HG03280 (cell line): ENCODE measurements around the gene CEP68.
"Not testable (repeated sequence)": the region's sequence is repeated elsewhere in the genome, so short reads cannot be mapped to it uniquely, and the experiment has no call there.

Experiments used
- ATAC-seq: cut with Tn5 transposase; IDR thresholded peaks from one replicate; pipeline ENCODE4 v1.9.1; 2021; ENCODE audit warnings: mild to moderate bottlenecking, moderate library complexity; ENCODE audit not compliant: unreplicated experiment

CEP68 gene

DNA sequence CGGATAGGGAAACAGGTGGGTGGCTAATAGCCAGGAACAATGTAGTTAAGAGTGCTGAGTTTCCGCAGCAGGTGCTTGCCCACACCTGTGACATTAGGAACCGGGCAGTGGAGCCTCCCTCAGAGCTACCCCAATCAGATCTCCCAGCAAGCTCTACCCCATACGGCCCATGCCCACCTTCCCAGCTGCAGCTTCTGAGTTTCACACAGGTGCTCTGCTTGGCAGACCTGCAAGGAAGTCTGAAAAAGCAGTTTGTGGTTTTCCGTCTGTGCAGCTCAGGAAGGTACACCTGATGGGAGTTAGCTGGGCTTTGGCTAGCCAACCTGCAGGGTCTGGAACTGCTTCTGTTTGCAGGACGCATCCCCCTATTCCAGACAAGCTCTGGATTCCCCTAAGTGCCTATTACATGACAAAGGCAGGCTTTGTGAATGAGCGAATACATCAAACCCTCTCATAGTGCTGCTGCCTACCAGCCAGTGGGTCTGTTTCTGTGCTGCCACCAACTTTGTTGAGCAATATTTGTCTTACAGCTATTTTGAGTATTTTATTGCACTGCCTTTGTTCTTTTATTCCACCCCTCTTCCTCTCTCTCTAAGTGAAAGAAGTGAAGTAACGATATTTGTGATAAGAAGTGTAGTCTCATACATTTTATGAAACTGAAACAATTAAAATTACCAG lies 24.7 kb upstream of the CEP68 start:
- ATAC-seq, result no peak

DNA sequence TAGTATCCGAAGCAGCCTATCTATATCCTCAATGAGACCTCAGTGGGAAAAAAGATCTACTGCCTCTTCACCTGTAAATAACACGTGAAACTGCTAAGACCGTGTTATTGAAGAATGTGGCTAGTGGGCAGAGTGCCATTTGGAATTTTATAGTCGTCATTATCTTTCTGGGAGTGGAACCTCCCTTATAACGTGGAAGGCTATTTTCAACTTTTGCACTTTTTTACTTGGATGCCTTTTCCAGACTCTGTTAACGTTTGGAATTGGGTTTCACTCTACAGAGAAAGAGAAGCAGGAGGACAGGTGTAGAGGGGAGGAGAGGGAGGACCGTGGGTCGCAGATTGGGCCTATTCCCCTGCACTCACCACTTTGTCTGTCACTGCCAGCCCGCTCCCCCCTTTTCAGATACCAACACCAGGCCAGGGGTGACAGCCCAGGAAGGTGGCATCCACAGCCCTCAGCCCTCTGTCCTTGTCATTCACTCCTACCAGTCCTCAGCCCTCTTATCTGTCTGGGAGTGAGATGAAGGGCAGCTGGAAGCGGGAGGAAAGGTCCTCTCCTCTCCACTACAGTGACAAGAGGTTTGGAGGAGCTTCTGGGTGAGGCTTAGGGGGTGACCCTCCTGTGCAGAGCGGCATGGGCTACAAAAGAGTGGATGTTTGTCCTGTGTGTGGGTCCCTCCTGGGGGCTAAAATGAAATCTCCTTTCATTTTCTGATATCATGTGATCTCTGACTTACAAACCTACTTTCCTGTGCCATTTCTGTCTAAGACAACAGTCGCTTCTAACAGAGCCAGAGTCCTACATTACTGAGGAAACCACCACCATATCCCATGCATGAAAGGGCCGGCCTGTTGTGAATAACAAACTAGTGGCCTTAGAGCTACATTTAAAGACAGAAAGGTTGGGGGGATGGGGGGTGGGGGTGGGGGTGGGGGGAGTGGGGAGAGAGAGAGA lies 23.9 kb upstream of the CEP68 start:
- no peak for ATAC-seq

DNA sequence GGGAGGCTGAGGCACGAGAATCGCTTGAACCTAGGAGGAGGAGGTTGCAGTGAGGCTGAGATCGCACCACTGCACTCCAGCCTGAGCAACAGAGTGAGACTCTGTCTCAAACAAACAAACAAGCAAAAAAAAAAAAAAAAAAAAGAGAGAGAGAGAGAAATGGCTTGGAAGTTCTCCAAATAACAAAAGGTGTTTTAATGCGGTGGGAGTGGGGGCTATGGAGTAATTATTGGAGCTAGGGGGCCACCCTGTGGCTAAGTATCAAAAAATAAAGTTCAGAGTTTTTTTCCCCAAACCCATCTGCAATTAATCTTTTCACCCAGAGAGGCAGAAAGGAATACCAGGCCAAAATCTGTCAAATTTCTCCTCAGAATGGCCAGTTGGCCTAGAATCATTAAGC lies 23.0 kb upstream of the CEP68 start:
- ATAC-seq, result no peak

DNA sequence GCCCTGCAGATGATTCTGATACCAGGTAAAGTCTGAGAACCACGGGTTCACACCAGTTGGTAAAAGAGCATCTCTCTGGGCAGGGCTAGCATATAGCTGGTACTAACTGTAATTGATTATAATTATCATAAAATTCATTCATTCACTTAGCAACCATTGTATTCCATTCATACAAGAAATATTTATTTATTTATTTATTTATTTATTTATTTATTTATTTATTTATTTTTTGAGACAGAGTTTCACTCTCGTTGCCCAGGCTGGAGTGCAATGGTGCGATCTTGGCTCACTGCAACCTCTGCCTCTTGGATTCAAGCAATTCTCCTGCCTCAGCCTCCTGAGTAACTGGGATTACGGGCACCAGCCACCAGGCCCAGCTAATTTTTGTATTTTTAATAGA lies 22.5 kb upstream of the CEP68 start:
- not testable (repeated sequence) for ATAC-seq

DNA sequence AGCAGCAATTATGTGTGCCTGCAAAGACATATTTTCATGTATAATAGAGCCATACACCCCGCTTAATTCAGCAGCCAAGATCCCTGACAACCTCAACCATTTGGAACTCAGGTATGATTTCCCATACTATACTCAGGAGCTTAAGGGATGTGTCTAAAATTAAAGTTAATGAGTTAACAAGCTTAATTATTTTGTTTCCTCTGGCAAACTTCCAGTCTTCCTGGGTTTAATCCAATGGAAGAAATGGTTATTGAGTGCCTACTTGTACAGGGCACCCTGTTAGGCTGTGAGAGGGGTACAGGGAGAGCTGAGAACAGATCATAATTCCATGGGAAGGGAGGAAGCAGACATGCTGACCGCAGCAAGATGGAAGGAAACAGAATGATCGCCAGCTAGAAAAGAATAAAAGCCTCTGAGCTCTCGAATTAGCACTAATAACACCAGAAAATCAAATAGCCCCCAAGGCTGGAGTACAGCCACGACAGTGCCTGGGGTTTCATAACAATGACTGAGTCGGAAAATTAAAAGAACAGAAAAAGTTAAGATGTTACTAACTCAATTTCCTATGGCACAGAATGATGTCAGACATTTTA lies 20.8 kb upstream of the CEP68 start:
- no peak for ATAC-seq

DNA sequence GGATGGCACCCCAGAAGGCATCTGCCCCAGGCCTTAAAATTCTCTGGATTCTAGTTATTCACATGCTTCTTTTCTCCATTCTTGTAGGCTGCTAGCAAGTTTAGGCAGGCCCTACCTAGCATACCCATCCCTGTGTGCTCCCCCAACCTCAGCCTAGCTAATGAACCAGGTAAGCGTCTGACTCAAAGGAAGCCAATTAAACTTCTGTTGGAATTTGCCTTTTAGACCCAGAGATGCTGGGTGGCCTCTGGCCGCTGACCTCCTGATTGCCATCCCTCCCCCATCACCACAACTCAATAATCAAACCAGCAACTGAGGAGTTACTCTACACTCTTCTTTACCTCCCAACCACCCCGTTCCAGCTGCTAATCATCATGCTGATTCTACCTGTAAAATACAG lies 19.0 kb upstream of the CEP68 start:
- ATAC-seq, result no peak

DNA sequence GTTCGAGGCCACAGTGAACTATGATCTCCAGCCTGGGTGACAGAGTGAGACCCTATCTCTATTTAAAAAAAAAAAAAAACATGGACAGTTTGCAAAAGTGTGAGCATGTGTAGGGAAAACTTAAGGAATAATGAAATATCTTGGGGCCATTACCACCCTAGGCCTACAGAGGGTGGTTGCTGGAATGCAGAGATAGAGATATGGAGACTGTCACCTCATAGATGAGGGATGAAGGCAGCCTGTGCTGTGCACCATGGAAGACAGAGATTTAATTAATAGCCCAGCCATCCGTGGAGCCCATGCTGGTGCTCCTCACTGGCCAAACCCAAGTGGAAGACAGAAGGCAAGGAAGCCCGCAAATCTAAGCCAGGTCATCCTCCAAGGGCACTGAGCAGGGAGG lies 16.6 kb upstream of the CEP68 start:
- no peak for ATAC-seq

DNA sequence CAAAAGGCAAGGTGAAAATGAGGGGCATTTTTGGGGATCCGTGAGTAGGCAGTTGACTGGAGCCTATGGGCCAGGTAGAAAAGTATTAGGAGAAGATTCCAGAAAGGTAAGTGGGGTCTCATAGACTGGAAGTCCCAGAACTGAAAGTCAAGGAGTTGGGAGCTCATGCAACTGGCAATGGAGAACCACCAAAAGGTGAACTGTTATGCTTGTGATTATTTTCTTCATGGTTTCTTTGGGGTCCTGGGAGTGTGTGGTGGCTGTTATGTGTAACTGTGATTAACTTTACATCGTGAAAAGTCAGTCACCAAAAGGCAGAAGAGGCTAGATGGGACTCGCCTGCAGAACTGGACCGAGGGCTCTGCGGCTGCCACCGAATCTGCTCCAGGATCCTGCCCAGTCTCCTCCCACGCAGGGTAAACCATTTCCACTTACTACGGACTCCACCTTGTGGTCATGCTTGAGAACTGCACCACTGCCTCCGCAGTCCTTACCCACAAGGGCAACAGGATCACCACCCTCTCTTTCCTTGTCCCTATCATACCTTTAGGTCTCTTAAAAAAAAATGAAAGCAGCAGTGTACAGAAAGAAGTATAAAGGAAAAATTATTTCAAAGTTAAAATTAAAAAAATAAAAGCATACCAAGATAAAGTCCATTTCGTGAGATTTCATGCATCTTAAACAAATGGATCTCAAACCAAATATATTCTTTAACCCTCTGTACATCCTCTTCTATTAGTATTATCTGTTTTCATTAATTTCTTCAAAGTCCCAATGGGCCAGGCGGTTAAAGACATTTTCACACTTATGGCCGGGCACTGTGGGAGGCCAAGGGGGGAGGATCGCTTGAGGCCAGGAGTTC lies 15.6 kb upstream of the CEP68 start:
- peak; percentile 76 for ATAC-seq

DNA sequence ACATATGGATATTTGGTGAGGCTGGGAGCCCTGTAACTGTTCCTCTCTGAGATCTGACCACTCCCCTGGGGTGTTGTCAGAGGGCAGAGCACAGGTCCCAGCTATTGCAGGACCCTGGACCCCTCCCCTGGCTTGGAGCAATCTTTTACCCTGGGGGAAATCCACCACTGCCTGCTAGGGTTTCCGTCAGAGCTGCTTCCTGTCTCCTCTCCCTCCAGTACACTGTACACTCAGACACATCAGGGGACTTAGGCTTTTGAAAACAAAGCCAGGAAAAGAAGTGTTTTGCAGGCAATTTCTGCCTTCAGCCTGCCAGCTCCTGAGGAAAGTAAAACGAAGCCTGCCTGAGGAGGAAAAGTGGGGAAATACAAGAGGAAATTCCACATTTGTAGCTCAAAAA lies 13.2 kb upstream of the CEP68 start:
- ATAC-seq, result no peak

DNA sequence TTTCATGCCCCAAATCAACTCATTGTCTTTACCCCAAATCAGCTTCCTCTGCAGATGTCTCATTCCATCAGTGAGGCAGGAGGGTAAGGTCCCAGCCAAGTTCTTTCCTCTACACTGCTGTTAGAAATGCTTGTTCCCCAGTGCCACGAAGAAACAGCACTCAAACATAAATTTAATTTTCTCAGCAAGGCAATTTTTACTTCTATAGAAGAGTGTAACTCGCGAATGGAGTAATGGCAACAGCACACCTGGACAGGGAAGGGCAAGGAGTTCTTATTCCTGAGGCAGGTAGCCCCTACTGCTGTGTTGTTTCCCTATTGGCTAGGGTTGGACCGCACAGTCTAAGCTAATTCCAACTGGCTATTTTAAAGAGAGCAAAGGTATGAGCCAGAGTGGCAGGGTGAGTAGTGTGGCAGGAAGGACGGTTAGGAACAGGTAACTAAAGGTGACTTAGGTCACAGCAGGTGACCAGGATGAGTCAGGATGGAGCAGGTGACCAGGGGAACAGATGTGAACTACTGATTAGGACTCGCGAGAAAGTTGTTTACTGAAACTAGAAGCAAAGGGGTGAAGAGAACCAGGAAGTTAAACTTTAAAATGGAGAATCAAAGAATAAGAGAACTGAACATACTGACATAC lies 12.0 kb upstream of the CEP68 start:
- no peak for ATAC-seq

DNA sequence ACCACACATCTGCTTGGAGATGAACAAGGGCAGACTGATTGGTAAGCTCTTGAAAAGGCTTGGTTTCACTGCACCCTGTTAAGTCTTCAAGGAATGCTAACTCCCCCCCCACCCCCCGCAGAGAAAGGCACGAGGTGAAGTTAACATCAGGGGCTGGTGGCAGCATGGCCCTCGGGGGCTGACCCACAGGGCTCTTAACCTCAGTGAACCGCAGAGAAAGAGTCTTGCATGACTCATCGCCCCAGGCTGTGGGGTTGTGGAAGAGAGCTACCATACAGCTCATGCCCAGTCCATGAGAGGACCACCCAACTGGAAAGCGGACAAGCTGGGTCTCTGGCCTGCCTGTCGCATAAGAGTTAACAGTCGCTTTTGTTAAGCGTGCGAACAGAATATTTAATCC lies 10.6 kb upstream of the CEP68 start:
- ATAC-seq, result no peak

DNA sequence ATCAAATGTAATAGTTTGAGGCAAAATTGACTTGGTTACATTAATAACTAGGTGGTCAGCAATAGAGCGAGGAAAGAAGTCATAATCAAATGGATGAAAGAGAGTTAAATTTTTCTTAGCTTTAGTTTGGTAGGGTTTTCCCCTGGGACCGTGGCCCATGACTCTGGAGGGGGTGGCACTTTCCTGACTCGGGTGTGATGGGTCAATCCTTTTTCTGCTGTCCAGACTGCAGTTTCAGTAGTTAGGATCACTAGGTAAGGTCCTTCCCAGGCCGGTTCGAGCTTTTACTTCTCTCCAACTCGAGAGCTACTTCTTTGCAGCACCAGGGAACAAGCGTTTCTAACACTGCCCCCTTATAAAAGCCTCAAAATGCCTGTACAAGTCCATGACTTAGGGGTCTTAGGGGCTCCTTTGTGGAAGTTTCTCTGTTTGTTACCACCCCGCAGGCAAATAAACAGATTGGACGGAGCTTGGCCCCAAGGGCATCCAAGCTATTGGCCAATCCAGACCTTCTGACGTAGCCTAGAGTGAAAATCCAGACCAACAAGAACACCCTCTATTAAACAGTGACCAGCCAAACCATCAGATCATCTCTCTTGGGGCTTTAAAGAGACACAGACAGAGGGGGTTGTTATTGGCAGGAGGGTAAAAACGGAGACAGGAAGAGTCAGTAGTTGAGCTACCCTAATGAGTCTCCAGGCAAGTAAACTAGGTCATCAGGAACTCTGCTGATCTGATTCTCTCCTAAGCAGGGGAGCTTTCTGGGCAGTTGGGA lies 9.4 kb upstream of the CEP68 start:
- no peak for ATAC-seq

DNA sequence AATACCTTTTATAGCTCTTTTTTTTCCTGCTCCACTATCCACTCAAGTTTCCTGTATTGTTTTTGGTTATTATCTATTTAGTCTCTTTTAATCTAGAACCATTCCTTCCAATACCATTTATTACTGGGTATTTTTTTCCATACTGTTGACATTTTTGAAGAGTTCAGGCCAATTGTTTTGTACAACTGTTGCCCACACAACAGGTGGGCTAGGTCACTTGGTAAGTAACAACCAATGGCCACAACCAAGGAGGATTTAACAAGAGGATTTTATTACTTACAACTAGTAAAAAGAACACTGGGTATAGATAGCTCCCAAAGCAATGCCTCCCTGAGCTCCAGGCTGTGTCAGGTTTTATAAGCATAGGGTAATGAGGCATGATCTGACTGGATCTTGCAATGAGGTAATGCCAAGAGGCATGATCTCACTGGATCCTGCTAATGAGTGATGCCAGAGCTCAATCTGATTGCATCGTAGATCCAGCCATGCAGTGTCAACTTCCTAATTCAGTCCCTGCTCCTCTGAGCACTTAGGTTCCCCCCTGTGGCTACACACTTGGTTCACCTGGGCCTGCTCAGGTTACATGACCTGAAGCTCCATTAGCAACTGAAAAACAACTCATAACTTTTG lies 7.1 kb upstream of the CEP68 start:
- no peak for ATAC-seq

DNA sequence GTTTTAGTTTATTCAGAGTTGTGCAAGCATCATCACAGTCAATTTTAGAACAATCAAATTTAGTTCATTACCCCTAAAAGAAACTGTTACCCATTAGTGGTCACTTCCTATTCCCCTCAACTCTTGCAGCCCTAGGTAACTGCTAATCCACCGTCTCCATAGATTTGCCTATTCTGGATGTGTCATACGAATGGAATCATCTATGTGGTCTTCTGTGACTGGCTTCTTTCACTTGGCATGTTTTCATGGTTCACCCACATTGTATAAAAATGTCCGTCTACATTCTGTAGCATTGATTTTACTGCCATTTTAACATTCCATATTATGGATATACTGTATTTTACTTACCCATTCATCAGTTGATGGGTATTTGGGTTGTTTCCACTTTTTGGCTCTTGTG lies 5.3 kb upstream of the CEP68 start:
- no peak for ATAC-seq

DNA sequence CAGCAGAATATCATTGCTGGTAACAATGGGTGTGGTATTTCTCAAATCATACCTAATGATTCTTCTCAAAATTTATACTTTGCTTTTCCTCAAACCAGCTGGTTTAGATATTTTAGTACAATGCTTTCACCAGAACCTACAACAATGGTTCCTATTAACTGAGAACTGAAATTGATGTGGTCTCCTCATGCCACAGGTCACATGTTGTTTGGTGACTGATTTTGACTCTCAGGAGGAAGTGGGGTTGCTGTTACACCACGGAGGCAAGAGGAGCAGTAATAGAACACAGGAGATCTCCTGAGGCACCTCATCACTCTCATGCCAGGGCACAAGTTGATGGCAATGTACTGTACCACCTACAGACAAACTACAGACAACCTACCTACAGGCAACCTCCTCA lies 3.0 kb upstream of the CEP68 start:
- peak; percentile 50 for ATAC-seq

DNA sequence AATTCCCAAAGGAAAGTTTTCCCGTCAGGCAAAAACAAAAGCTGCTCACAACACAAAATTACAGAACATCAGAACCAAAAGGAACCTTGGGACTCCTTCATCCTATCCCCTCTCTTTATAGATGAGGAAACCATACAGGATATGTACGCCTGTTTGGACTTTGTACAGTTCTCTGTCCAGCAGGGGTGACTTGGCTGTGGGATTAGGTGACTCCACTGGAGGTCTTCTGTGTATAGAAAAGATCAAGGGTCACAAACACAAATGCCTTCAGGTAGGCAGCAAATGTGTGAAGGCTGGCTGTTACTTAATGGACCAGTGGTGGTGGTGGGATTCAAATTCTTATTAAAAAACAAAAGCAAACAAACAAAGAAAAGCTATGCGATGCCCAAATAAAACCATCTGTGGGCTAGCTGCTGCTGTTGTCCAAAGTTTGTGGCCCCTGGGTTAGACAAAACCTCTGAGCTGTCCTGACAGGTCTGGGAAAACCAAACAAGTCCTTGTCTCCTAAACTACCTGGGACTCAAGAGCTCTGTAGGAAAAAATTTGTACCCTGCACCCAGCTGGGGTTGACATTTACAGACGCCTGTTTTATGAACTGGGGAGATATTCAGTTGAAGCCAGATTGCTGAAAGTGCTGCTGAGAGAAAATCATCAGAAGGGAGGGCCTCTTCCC lies 1.3 kb upstream of the CEP68 start:
- no peak for ATAC-seq

DNA sequence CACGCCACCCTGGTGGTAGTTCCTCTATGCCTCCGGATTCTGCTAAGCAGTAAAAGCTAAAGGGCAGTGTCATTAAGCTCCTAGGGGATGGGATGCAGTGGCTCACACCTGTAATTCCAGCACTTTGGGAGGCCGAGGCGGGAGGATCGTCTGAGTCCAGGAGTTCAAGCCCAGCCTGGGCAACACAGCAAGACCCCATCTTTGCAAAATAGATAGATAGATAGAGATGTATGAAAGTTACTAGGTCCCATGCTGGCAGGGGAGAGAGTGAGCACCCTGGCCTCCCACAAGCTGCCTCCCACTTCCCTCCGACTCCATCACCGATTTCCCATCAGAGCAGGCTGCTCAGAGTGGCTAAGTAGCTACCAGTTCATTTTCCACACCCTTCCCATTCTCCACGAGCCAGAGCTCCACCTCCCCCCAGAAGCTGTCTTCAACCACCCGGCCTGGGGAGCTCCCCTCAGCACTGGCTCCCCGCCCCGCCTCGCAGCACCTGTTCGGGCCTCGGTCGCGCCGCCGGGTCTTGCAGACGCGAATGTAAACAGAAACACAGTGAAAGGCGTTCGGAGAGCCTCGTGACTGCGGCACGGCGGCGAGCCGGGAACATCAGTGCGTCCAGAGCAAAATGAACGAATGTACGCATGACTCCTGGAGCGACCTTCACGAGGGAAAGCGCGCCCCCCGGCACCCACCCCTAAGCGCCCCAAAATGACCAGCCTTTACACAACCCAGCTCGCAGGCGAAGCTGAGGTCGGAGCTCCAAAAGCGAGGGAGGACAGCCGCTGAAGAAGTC lies 598 bp upstream of the CEP68 start:
- peak; percentile 37 for ATAC-seq

DNA sequence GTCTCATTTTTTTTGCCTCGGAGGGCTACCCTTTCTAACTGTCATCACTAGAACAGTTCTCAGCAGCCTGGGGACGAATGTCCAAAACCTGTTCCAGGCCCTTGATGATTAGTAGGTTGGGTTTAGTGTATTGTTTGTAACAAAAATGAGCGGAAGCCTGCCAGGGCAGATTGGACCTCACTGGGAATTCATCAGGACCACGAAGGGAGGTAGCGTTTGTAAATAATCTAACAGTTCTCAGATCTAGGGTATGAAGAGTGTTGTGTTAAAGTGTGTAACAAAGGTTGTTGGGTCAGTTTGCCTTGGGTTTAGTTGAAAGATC lies 799 bp downstream of the CEP68 start:
- ATAC-seq, result no peak
